ENCODE measurements around the gene MYF5. TPM values are rescaled to one million over a fixed set of nuclear protein-coding genes. Genes with fewer than 3 reads are reported as not detected.

Gene MYF5
- total RNA-seq, 4 donors from 2014 or later = not detected

DNA sequence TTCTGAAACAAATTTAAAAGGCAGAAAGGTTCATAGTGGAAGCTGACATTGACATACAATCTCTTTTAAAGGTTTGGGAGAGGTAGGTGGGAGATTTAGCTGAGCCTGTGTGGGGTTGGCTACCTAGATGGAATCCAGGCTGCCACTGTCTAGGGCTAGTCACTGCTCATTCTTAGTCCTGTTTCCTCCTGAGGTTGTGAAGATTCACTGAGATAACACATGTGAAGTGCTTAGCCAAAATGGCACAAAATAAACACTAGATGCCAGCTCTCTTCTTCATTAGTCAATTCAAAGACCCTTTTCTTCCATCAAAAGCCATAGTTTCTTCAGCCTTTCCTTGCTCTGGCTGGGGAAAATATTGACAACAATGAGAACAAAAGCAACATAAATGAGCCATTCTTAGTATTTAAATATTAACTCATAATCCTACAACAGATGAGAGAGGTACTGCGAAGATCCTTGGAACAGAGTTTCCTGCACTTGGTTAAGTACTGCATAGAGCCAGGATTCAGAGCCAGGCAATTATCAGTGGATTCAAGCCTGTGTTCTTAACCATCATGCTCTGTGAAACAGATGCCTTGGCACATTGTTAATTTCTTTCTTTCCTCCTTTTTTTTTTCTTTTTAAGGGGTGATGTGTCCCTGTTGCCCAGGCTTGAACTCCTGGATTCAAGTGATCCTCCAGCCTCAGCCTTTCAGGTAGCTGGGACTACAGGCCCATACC, 5.8 kb upstream of the MYF5 start:
- no peaks in the 10 kb centered on the region for H3K36me3 ChIP-seq
- no peak for TF ChIP-seq POLR2A (IDR thresholded peaks at IDR 0.05)
- TF ChIP-seq, protein P1, sequence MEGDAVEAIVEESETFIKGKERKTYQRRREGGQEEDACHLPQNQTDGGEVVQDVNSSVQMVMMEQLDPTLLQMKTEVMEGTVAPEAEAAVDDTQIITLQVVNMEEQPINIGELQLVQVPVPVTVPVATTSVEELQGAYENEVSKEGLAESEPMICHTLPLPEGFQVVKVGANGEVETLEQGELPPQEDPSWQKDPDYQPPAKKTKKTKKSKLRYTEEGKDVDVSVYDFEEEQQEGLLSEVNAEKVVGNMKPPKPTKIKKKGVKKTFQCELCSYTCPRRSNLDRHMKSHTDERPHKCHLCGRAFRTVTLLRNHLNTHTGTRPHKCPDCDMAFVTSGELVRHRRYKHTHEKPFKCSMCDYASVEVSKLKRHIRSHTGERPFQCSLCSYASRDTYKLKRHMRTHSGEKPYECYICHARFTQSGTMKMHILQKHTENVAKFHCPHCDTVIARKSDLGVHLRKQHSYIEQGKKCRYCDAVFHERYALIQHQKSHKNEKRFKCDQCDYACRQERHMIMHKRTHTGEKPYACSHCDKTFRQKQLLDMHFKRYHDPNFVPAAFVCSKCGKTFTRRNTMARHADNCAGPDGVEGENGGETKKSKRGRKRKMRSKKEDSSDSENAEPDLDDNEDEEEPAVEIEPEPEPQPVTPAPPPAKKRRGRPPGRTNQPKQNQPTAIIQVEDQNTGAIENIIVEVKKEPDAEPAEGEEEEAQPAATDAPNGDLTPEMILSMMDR (IDR thresholded peaks at IDR 0.05) = no peak
- DNase-seq = no peak
- no peaks in the 10 kb centered on the region for H3K27me3 ChIP-seq
- no peaks in the 10 kb centered on the region for H3K9me3 ChIP-seq
- intact Hi-C loops (cut with DNase I; ENCODE audit: low total_unique reads) = no loop called here
- H3K4me1 ChIP-seq = no peaks in the 10 kb centered on the region
- no peak overlapping the region for H3K27ac ChIP-seq
- H3K4me3 ChIP-seq = no peak overlapping the region

DNA sequence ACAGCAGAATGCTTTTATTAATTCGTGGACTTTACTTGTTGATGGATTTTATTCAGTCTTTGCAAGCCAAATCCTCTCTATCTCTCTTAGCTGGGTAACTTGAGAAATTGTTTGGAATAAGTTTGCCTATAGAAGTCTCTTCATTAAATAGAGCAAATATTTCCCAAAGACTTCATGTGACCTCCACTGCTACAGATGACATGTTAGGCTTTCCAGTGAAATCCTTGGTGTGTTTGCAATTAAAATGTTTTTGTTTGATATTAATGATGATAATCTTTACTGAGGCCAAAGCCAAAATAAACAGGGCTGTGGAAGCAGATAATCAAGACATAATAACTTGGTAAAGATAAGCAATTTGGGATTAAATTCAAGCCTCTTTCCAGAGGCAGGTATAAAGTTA, 4.8 kb upstream of the MYF5 start:
- TF ChIP-seq, protein P1 (IDR thresholded peaks at IDR 0.05) = no peak
- TF ChIP-seq POLR2A (IDR thresholded peaks at IDR 0.05) = no peak
- intact Hi-C loops (cut with DNase I; ENCODE audit: low total_unique reads) = no loop called here
- Histone ChIP-seq H3K4me3 (no peak overlapping the region), H3K27ac (no peak overlapping the region), H3K9me3 (no peaks in the 10 kb centered on the region), H3K4me1 (no peaks in the 10 kb centered on the region), H3K36me3 (no peaks in the 10 kb centered on the region), H3K27me3 (no peaks in the 10 kb centered on the region)
- no peak for DNase-seq

DNA sequence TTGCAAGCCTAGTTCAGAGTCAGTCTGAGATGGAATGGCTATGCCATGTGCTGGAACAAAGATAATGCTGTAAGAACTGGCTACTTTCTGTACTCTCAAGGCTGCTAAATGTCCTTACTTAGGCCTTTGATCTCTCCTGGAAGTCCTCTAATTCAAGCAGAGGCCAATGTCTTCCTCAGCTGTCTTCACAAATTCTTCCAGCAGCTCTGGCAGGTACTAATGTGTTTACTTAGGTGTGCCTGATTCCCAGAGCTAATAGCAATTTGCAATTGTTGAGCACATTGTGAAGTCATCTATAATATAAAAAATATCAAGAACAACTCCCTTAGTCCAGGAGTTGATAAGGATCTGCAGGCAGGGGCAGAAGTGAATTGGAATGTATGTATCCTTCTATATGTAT, 3.8 kb upstream of the MYF5 start:
- H3K36me3 ChIP-seq = no peaks in the 10 kb centered on the region
- DNase-seq = no peak
- no peaks in the 10 kb centered on the region for H3K9me3 ChIP-seq
- intact Hi-C loops (cut with DNase I; ENCODE audit: low total_unique reads) = no loop called here
- no peaks in the 10 kb centered on the region for H3K27me3 ChIP-seq
- TF ChIP-seq, protein P1 (IDR thresholded peaks at IDR 0.05) = no peak
- H3K4me1 ChIP-seq = no peaks in the 10 kb centered on the region
- H3K27ac ChIP-seq = no peak overlapping the region
- no peak overlapping the region for H3K4me3 ChIP-seq

DNA sequence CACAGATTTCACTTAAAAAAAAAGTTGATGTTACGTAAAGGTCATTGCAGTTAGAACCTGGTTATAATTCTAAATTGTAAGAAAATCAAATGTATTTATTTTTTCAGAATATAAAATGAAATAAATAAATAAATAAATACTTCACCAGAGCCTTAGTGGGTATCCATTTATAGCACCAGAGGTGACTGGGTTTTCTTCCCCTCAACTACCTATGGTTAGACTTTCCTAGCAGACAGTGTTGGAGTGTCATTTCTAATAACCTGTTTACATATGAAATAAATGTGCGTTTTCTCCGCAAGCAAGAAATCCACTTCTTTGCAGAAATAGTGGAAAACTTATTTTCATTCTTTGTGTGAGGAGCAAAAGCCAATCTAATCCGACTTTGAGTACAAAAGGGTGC, 3.3 kb upstream of the MYF5 start:
- H3K27ac ChIP-seq = no peak overlapping the region
- H3K4me1 ChIP-seq = no peaks in the 10 kb centered on the region
- H3K36me3 ChIP-seq = no peaks in the 10 kb centered on the region
- no peak for TF ChIP-seq POLR2A (IDR thresholded peaks at IDR 0.05)
- TF ChIP-seq, protein P1 (IDR thresholded peaks at IDR 0.05) = no peak
- no peak for DNase-seq
- no peaks in the 10 kb centered on the region for H3K9me3 ChIP-seq
- intact Hi-C loops (cut with DNase I; ENCODE audit: low total_unique reads) = no loop called here
- no peak overlapping the region for H3K4me3 ChIP-seq
- no peaks in the 10 kb centered on the region for H3K27me3 ChIP-seq

DNA sequence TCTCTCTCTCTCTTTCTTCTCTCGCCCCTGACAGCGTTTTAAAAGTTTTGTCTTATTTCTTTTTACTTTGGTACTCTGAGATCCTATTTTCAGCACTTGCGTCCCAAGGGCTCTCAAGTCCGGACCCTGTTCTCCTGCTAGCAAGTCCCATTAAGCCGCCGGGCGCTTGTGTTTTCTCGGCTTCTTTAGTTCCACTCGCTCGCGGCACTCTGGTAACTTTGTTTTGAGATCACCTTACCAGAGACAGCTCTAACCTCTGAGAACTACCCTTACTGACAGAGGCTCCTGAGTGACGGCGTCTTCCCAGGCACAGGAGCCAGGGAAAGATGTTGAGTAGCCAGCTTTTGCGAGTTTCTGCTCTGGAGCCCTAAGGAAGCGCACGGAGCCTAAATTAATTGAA, 2.7 kb upstream of the MYF5 start:
- Histone ChIP-seq H3K4me3 (no peak overlapping the region), H3K4me1 (no peaks in the 10 kb centered on the region), H3K9me3 (no peaks in the 10 kb centered on the region), H3K36me3 (no peaks in the 10 kb centered on the region), H3K27me3 (no peaks in the 10 kb centered on the region), H3K27ac (no peak overlapping the region)
- no peak for DNase-seq
- TF ChIP-seq, protein P1 (IDR thresholded peaks at IDR 0.05) = no peak
- no peak for TF ChIP-seq POLR2A (IDR thresholded peaks at IDR 0.05)
- intact Hi-C loops (cut with DNase I; ENCODE audit: low total_unique reads) = no loop called here

Data from uterus (tissue), 4 donors.